Parathyroid adenoma (tissue), 2 donors: Measurements from ENCODE around the gene KDM1A.

Source experiments
- H2AFZ ChIP-seq: fragments of 300-600 bp; sonication (generic); one replicate; pipeline ENCODE4 v1.7.0; 2017; ENCODE audit warnings: antibody characterized with exemption, mild to moderate bottlenecking
- H3K27ac ChIP-seq: fragments of 300-600 bp; sonication (generic); one replicate; pipeline ENCODE4 v1.7.0; 2017
- H3K27me3 ChIP-seq: fragments of 300-600 bp; sonication (generic); one replicate; pipeline ENCODE4 v1.7.0; 2017; ENCODE audit warnings: low read length; ENCODE audit not compliant: control insufficient read depth, insufficient read depth
- H3K36me3 ChIP-seq: fragments of 300-600 bp; sonication (generic); one replicate; pipeline ENCODE4 v1.7.0; 2017; ENCODE audit warnings: low read length; ENCODE audit not compliant: control insufficient read depth, insufficient read depth
- H3K4me1 ChIP-seq: fragments of 300-600 bp; sonication (generic); one replicate; pipeline ENCODE4 v1.7.0; 2017; ENCODE audit warnings: control low read depth
- H3K4me2 ChIP-seq: fragments of 300-600 bp; sonication (generic); one replicate; pipeline ENCODE4 v1.7.0; 2017; ENCODE audit warnings: low read length
- H3K4me3 ChIP-seq: fragments of 300-600 bp; sonication (generic); one replicate; pipeline ENCODE4 v1.7.0; 2017; ENCODE audit warnings: low read depth, low read length
- H3K79me2 ChIP-seq: fragments of 300-600 bp; sonication (generic); one replicate; pipeline ENCODE4 v1.7.0; 2017; ENCODE audit warnings: control low read depth
- H3K9ac ChIP-seq: fragments of 300-600 bp; sonication (generic); one replicate; pipeline ENCODE4 v1.7.0; 2017; ENCODE audit warnings: mild to moderate bottlenecking
- H3K9me3 ChIP-seq: fragments of 300-600 bp; sonication (generic); one replicate; pipeline ENCODE4 v1.7.0; 2017; ENCODE audit warnings: low read length; ENCODE audit not compliant: control insufficient read depth
- TF ChIP-seq, protein P1 (sequence below): fragments of 300-600 bp; sonication (generic); IDR thresholded peaks from one replicate; pipeline ENCODE4 v1.7.0; 2017; ENCODE audit warnings: antibody characterized with exemption, mild to moderate bottlenecking
- donor health status: primary hyperparathyroidism.

Gene KDM1A

GRCh38 chr1:23092447-23092846, 73.2 kb downstream of the KDM1A start:
- Histone ChIP-seq H3K27ac (no peak overlapping the region), H3K36me3 (no peaks in the 10 kb centered on the region), H3K79me2 (peaks cover 2% of the 10 kb centered on the region), H3K9me3 (no peaks in the 10 kb centered on the region), H2AFZ (no peak overlapping the region), H3K27me3 (no peaks in the 10 kb centered on the region), H3K4me3 (no peak overlapping the region), H3K4me1 (no peaks in the 10 kb centered on the region), H3K4me2 (no peak overlapping the region), H3K9ac (no peak overlapping the region)
- TF ChIP-seq, protein P1, sequence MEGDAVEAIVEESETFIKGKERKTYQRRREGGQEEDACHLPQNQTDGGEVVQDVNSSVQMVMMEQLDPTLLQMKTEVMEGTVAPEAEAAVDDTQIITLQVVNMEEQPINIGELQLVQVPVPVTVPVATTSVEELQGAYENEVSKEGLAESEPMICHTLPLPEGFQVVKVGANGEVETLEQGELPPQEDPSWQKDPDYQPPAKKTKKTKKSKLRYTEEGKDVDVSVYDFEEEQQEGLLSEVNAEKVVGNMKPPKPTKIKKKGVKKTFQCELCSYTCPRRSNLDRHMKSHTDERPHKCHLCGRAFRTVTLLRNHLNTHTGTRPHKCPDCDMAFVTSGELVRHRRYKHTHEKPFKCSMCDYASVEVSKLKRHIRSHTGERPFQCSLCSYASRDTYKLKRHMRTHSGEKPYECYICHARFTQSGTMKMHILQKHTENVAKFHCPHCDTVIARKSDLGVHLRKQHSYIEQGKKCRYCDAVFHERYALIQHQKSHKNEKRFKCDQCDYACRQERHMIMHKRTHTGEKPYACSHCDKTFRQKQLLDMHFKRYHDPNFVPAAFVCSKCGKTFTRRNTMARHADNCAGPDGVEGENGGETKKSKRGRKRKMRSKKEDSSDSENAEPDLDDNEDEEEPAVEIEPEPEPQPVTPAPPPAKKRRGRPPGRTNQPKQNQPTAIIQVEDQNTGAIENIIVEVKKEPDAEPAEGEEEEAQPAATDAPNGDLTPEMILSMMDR: no peak

DNA sequence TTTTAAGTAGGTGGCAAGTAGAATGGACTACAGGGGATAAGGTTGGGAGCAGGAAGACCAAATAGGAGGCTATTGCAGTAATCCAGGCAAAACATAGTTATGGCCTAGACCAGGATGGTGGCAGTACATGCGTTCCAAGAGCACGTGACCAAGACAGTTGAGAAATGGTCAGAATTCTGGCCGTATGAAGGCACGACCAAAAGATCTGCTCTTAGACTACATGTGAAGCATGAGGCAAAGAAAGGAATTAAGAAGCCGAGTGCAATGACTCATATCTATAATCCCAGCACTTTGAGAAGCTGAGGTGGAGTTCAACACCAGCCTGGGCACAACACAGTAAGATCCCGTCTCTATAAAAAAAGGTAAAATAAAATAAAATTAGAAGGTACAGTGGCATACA, 78.0 kb downstream of the KDM1A start:
- TF ChIP-seq, protein P1: no peak
- H3K27ac ChIP-seq: no peak overlapping the region
- no peaks in the 10 kb centered on the region for H3K4me1 ChIP-seq

GRCh38 chr1:23098463-23099170, 79.3 kb downstream of the KDM1A start:
- H3K27ac ChIP-seq: no peak overlapping the region
- no peaks in the 10 kb centered on the region for H3K4me1 ChIP-seq
- TF ChIP-seq, protein P1: peak; percentile 73
- H3K9ac ChIP-seq: no peak overlapping the region
- H3K79me2 ChIP-seq: peaks cover 7% of the 10 kb centered on the region
- no peaks in the 10 kb centered on the region for H3K27me3 ChIP-seq
- no peaks in the 10 kb centered on the region for H3K9me3 ChIP-seq
- no peak overlapping the region for H3K4me3 ChIP-seq
- no peak overlapping the region for H2AFZ ChIP-seq
- H3K4me2 ChIP-seq: peak overlapping the region; percentile 9
- H3K36me3 ChIP-seq: no peaks in the 10 kb centered on the region

More for the DNA sequence above, 78.0 kb downstream of the KDM1A start:
- Histone ChIP-seq H2AFZ (no peak overlapping the region), H3K79me2 (peaks cover 7% of the 10 kb centered on the region), H3K9ac (no peak overlapping the region), H3K9me3 (no peaks in the 10 kb centered on the region), H3K4me3 (no peak overlapping the region), H3K27me3 (no peaks in the 10 kb centered on the region), H3K4me2 (no peak overlapping the region), H3K36me3 (no peaks in the 10 kb centered on the region)

GRCh38 chr1:23099171-23099536, 79.9 kb downstream of the KDM1A start:
- Histone ChIP-seq H3K4me1 (no peaks in the 10 kb centered on the region), H3K4me2 (peak overlapping the region; percentile 9), H3K9me3 (no peaks in the 10 kb centered on the region), H3K4me3 (no peak overlapping the region), H3K27ac (no peak overlapping the region), H3K27me3 (no peaks in the 10 kb centered on the region), H2AFZ (no peak overlapping the region), H3K36me3 (no peaks in the 10 kb centered on the region), H3K9ac (no peak overlapping the region), H3K79me2 (peaks cover 7% of the 10 kb centered on the region)
- TF ChIP-seq, protein P1: no peak

- Histone ChIP-seq H3K9me3 (no peaks in the 10 kb centered on the region), H3K36me3 (no peaks in the 10 kb centered on the region), H3K9ac (no peak overlapping the region), H3K27me3 (no peaks in the 10 kb centered on the region), H2AFZ (no peak overlapping the region), H3K4me2 (no peak overlapping the region), H3K27ac (no peak overlapping the region), H3K4me3 (no peak overlapping the region), H3K79me2 (peaks cover 7% of the 10 kb centered on the region), H3K4me1 (no peaks in the 10 kb centered on the region)
- TF ChIP-seq, protein P1: no peak
These were observed 80.9 kb downstream of the KDM1A start for GRCh38 chr1:23100074-23100748.
